Neural progenitor cell (in vitro differentiated cells): ENCODE results near the gene ALPL. TPM values are rescaled to one million over a fixed set of nuclear protein-coding genes. Genes with fewer than 3 reads are reported as not detected.
A peak's percentile ranks its signal among the peaks of the same experiment; 100 is the strongest.

Experiments used
- DNase-seq: peaks from one replicate; pipeline ENCODE4 v3.0.0-alpha.2; 2016; ENCODE audit warnings: low spot score
- H2AFZ ChIP-seq: fragments of 200-600 bp; sonication (generic); replicated peaks from 2 replicates; pipeline ENCODE4 v1.6.1; 2016; ENCODE audit warnings: antibody characterized with exemption
- H3F3A ChIP-seq: fragments of 200-600 bp; sonication (generic); 2 replicates; pipeline ENCODE4 v1.6.1; 2016; ENCODE audit warnings: antibody characterized with exemption, low read depth
- H3K27ac ChIP-seq: fragments of 200-600 bp; sonication (generic); 2 replicates; pipeline ENCODE4 v1.5.1; 2016; ENCODE audit warnings: mild to moderate bottlenecking
- H3K27me3 ChIP-seq: fragments of 200-600 bp; sonication (generic); 2 replicates; pipeline ENCODE4 v1.6.1; 2016; ENCODE audit warnings: mild to moderate bottlenecking, moderate library complexity
- H3K36me3 ChIP-seq: fragments of 200-600 bp; sonication (generic); 2 replicates; pipeline ENCODE4 v1.5.1; 2016
- H3K4me1 ChIP-seq: fragments of 200-600 bp; sonication (generic); 2 replicates; pipeline ENCODE4 v1.6.1; 2016; ENCODE audit warnings: mixed run types
- H3K4me2 ChIP-seq: fragments of 200-600 bp; sonication (generic); 2 replicates; pipeline ENCODE4 v1.6.1; 2016
- H3K4me3 ChIP-seq: fragments of 200-600 bp; sonication (generic); 2 replicates; pipeline ENCODE4 v1.5.1; 2016
- H3K79me2 ChIP-seq: fragments of 200-600 bp; sonication (generic); 2 replicates; pipeline ENCODE4 v1.6.1; 2016; ENCODE audit warnings: low read depth
- H3K9ac ChIP-seq: fragments of 200-600 bp; sonication (generic); 2 replicates; pipeline ENCODE4 v1.6.1; 2016
- H3K9me3 ChIP-seq: fragments of 200-600 bp; sonication (generic); 2 replicates; pipeline ENCODE4 v1.5.1; 2016; ENCODE audit warnings: low read depth
- H4K20me1 ChIP-seq: fragments of 200-600 bp; sonication (generic); 2 replicates; pipeline ENCODE4 v1.6.1; 2016; ENCODE audit warnings: low read depth
- H3K27ac Mint-ChIP-seq: 3 replicates; pipeline ENCODE4 v1.8.0; 2021; ENCODE audit warnings: mixed read lengths
- H3K27me3 Mint-ChIP-seq: 2 replicates; pipeline ENCODE4 v1.8.0; 2022; ENCODE audit warnings: low read depth, mild to moderate bottlenecking, inconsistent platforms, moderate library complexity, mixed read lengths; ENCODE audit not compliant: insufficient read depth
- H3K36me3 Mint-ChIP-seq: 3 replicates; pipeline ENCODE4 v1.8.0; 2021; ENCODE audit warnings: mixed read lengths
- H3K4me1 Mint-ChIP-seq: 3 replicates; pipeline ENCODE4 v1.8.0; 2021; ENCODE audit warnings: mixed read lengths
- H3K4me3 Mint-ChIP-seq: 3 replicates; pipeline ENCODE4 v1.8.0; 2021; ENCODE audit warnings: mild to moderate bottlenecking, moderate library complexity, mixed read lengths
- H3K9me3 Mint-ChIP-seq: 3 replicates; pipeline ENCODE4 v1.8.0; 2020; ENCODE audit warnings: mixed read lengths
- EZH2 ChIP-seq: fragments of 200-600 bp; sonication (generic); IDR thresholded peaks from 2 replicates; pipeline ENCODE4 v1.6.1; 2017; ENCODE audit warnings: antibody characterized with exemption, mild to moderate bottlenecking, moderate library complexity
- EZH2phosphoT487 ChIP-seq: fragments of 200-600 bp; sonication (generic); IDR thresholded peaks from 2 replicates; pipeline ENCODE4 v1.6.1; 2017; ENCODE audit warnings: antibody characterized with exemption
- total RNA-seq: library from RNA; depleted of rRNA; stranded (reverse); fragments of >200 nt; gene quantifications from 2 replicates; pipeline ENCODE4 v1.2.3, GENCODE V29; 2015; ENCODE audit warnings: low replicate concordance
- TF ChIP-seq, protein P1 (sequence below): fragments of 200-600 bp; sonication (generic); IDR thresholded peaks from 2 replicates; pipeline ENCODE4 v1.5.1; 2017; ENCODE audit warnings: antibody characterized with exemption, mild to moderate bottlenecking

ALPL gene
- total RNA-seq, 1 donor from 2014 or later, result 51.3 TPM

- peaks cover 14% of the 10 kb centered on the region for H3K4me1 Mint-ChIP-seq
- no peak overlapping the region for H2AFZ ChIP-seq
Measured at GRCh38 chr1:21577324-21577723, 68.1 kb downstream of the ALPL start.

GRCh38 chr1:21577933-21578332, 68.7 kb downstream of the ALPL start:
- no peaks in the 10 kb centered on the region for H3K36me3 ChIP-seq
- TF ChIP-seq, protein P1, sequence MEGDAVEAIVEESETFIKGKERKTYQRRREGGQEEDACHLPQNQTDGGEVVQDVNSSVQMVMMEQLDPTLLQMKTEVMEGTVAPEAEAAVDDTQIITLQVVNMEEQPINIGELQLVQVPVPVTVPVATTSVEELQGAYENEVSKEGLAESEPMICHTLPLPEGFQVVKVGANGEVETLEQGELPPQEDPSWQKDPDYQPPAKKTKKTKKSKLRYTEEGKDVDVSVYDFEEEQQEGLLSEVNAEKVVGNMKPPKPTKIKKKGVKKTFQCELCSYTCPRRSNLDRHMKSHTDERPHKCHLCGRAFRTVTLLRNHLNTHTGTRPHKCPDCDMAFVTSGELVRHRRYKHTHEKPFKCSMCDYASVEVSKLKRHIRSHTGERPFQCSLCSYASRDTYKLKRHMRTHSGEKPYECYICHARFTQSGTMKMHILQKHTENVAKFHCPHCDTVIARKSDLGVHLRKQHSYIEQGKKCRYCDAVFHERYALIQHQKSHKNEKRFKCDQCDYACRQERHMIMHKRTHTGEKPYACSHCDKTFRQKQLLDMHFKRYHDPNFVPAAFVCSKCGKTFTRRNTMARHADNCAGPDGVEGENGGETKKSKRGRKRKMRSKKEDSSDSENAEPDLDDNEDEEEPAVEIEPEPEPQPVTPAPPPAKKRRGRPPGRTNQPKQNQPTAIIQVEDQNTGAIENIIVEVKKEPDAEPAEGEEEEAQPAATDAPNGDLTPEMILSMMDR, result no peak
- TF ChIP-seq EZH2phosphoT487, result no peak
- no peak for TF ChIP-seq EZH2
- no peak overlapping the region for H3K9ac ChIP-seq
- no peak overlapping the region for H3K4me3 Mint-ChIP-seq
- H3K4me2 ChIP-seq, result no peak overlapping the region
- no peaks in the 10 kb centered on the region for H3K79me2 ChIP-seq
- peaks cover 17% of the 10 kb centered on the region for H3K4me1 Mint-ChIP-seq
- H3K9me3 Mint-ChIP-seq, result no peaks in the 10 kb centered on the region
- peaks cover 13% of the 10 kb centered on the region for H3K4me1 ChIP-seq
- H3K27me3 Mint-ChIP-seq, result peaks cover 9% of the 10 kb centered on the region
- H3F3A ChIP-seq, result peaks cover 23% of the 10 kb centered on the region
- no peaks in the 10 kb centered on the region for H3K36me3 Mint-ChIP-seq
- peaks cover 2% of the 10 kb centered on the region for H3K27me3 ChIP-seq
- no peaks in the 10 kb centered on the region for H4K20me1 ChIP-seq
- no peak overlapping the region for H3K4me3 ChIP-seq
- peak overlapping the region; percentile 80 for H3K27ac Mint-ChIP-seq
- no peak overlapping the region for H3K27ac ChIP-seq
- H3K9me3 ChIP-seq, result no peaks in the 10 kb centered on the region
- no peak overlapping the region for H2AFZ ChIP-seq
- DNase-seq, result no peak

More at GRCh38 chr1:21577324-21577723, 68.1 kb downstream of the ALPL start:
- H3K4me3 ChIP-seq, result no peak overlapping the region
- H3K27me3 ChIP-seq, result no peaks in the 10 kb centered on the region
- no peaks in the 10 kb centered on the region for H3K9me3 ChIP-seq
- TF ChIP-seq, protein P1, result no peak
- no peak for TF ChIP-seq EZH2phosphoT487
- TF ChIP-seq EZH2, result no peak
- no peak overlapping the region for H3K4me2 ChIP-seq
- H3K36me3 ChIP-seq, result no peaks in the 10 kb centered on the region
- Mint-ChIP-seq H3K27me3 (peaks cover 7% of the 10 kb centered on the region), H3K4me3 (no peak overlapping the region), H3K9me3 (no peaks in the 10 kb centered on the region), H3K27ac (no peak overlapping the region), H3K36me3 (no peaks in the 10 kb centered on the region)
- H3K79me2 ChIP-seq, result no peaks in the 10 kb centered on the region
- H4K20me1 ChIP-seq, result no peaks in the 10 kb centered on the region
- DNase-seq, result no peak
- no peak overlapping the region for H3K9ac ChIP-seq
- no peak overlapping the region for H3K27ac ChIP-seq
- H3F3A ChIP-seq, result peaks cover 23% of the 10 kb centered on the region
- H3K4me1 ChIP-seq, result peaks cover 13% of the 10 kb centered on the region

- no peak for TF ChIP-seq EZH2
- no peak for TF ChIP-seq EZH2phosphoT487
- TF ChIP-seq, protein P1, result no peak
- Histone ChIP-seq H3K4me3 (no peak overlapping the region), H3F3A (peaks cover 5% of the 10 kb centered on the region), H3K27me3 (peaks cover 15% of the 10 kb centered on the region), H3K4me2 (no peak overlapping the region), H2AFZ (no peak overlapping the region), H3K4me1 (peaks cover 6% of the 10 kb centered on the region), H3K9me3 (no peaks in the 10 kb centered on the region), H4K20me1 (no peaks in the 10 kb centered on the region), H3K79me2 (no peaks in the 10 kb centered on the region), H3K36me3 (no peaks in the 10 kb centered on the region), H3K9ac (no peak overlapping the region), H3K27ac (no peak overlapping the region)
- DNase-seq, result no peak
- Mint-ChIP-seq H3K4me3 (no peak overlapping the region), H3K4me1 (peaks cover 10% of the 10 kb centered on the region), H3K9me3 (no peaks in the 10 kb centered on the region), H3K27me3 (peaks cover 9% of the 10 kb centered on the region), H3K27ac (no peak overlapping the region), H3K36me3 (no peaks in the 10 kb centered on the region)
Measured at GRCh38 chr1:21579791-21580190, 70.6 kb downstream of the ALPL start.
